Activated CD8-positive, alpha-beta T cell treated with anti-CD3 and anti-CD28 coated beads for 36 hours (primary cell): ENCODE measurements around the gene STAC2. TPM values are rescaled to one million over a fixed set of nuclear protein-coding genes. Genes with fewer than 3 reads are reported as not detected.

Experiments
- ATAC-seq: fragments of 200-7000 bp; cut with Tn5 transposase; one replicate; pipeline ENCODE4 v1.10.0; 2021; ENCODE audit warnings: mild to moderate bottlenecking, moderate library complexity
- CTCF ChIA-PET: fragments of 350-600 bp; sonication (Branson Sonifier 250); formaldehyde crosslinking; loops from one replicate; lab custom pipeline; 2021; ENCODE audit warnings: antibody characterized with exemption; lab: Charles Lee
- POLR2A ChIA-PET: fragments of 350-600 bp; sonication (Branson Sonifier 250); formaldehyde crosslinking; loops from one replicate; lab custom pipeline; 2021; ENCODE audit warnings: antibody characterized with exemption; lab: Charles Lee
- DNase-seq: peaks from one replicate; pipeline ENCODE4 v3.0.0-alpha.2; 2020
- H3K27ac Mint-ChIP-seq: one replicate; pipeline ENCODE4 v1.8.0; 2021; ENCODE audit warnings: mild to moderate bottlenecking, mixed read lengths
- H3K27me3 Mint-ChIP-seq: one replicate; pipeline ENCODE4 v1.8.0; 2021; ENCODE audit warnings: mixed read lengths
- H3K36me3 Mint-ChIP-seq: one replicate; pipeline ENCODE4 v1.8.0; 2021; ENCODE audit warnings: low read depth, mixed read lengths
- H3K4me1 Mint-ChIP-seq: one replicate; pipeline ENCODE4 v1.8.0; 2021; ENCODE audit warnings: low read depth, mixed read lengths
- H3K4me3 Mint-ChIP-seq: one replicate; pipeline ENCODE4 v1.8.0; 2021; ENCODE audit warnings: mild to moderate bottlenecking, moderate library complexity, mixed read lengths
- H3K9me3 Mint-ChIP-seq: one replicate; pipeline ENCODE4 v1.8.0; 2021; ENCODE audit warnings: mixed read lengths
- CTCF ChIP-seq: fragments of 200-600 bp; IDR thresholded peaks from one replicate; pipeline ENCODE4 v1.8.0; 2022; ENCODE audit warnings: antibody characterized with exemption, mild to moderate bottlenecking
- intact Hi-C: fragments of 100-400 bp; cut with micrococcal nuclease; formaldehyde crosslinking; loops from one replicate; pipeline ENCODE4 v1.10.0; 2022
- total RNA-seq, 2 experiments: library from RNA; stranded (reverse); gene quantifications; one replicate each; pipeline ENCODE4 v1.2.3, GENCODE V29; 2021

STAC2 gene
- total RNA-seq, 2 experiments from 2014 or later: 0.47 to 0.56 TPM

GRCh38 chr17:39167476-39167875 lies 58.3 kb downstream of the STAC2 start:
- intact Hi-C loops: no loop called here
- POLR2A ChIA-PET: interaction anchor here (1.8 to 4.0 kb wide), 2 partner anchors 15 to 32 kb away, joined by 9 to 32 read pairs; partner anchors contain the start of genes PLXDC1 and RPL19
- ATAC-seq: no peak
- peaks cover 12% of the 10 kb centered on the region for H3K27me3 Mint-ChIP-seq
- H3K27ac Mint-ChIP-seq: no peak overlapping the region
- peaks cover 14% of the 10 kb centered on the region for H3K4me1 Mint-ChIP-seq
- peaks cover 3% of the 10 kb centered on the region for H3K9me3 Mint-ChIP-seq
- no peaks in the 10 kb centered on the region for H3K36me3 Mint-ChIP-seq
- H3K4me3 Mint-ChIP-seq: no peak overlapping the region
- CTCF ChIA-PET: interaction anchor here (1.1 to 8.1 kb wide), 8 partner anchors 7 to 184 kb away, joined by 3 to 151 read pairs (median 14); partner anchors contain the start of gene PLXDC1
- TF ChIP-seq CTCF: no peak
- no peak for DNase-seq

- Mint-ChIP-seq H3K27ac (no peak overlapping the region), H3K36me3 (no peaks in the 10 kb centered on the region), H3K27me3 (peaks cover 12% of the 10 kb centered on the region), H3K4me3 (no peak overlapping the region), H3K4me1 (peaks cover 14% of the 10 kb centered on the region), H3K9me3 (peaks cover 3% of the 10 kb centered on the region)
- no peak for TF ChIP-seq CTCF
- ATAC-seq (no peak), DNase-seq (no peak)
- POLR2A ChIA-PET: interaction anchor here (0.5 to 4.0 kb wide), 4 partner anchors 8 to 312 kb away, joined by 3 to 32 read pairs (median 10); partner anchors contain the start of genes PLXDC1 and RPL19
- intact Hi-C loops: no loop called here
- CTCF ChIA-PET: interaction anchor here (0.6 to 8.1 kb wide), 10 partner anchors 8 to 183 kb away, joined by 3 to 151 read pairs (median 5); partner anchors contain the start of gene PLXDC1
Measured at GRCh38 chr17:39166437-39167335, 59.1 kb downstream of the STAC2 start.

- DNase-seq: no peak
- Mint-ChIP-seq H3K27me3 (peaks cover 12% of the 10 kb centered on the region), H3K36me3 (no peaks in the 10 kb centered on the region), H3K4me3 (peak within 1 kb of the TSS; percentile 79), H3K27ac (peak within 1 kb of the TSS; percentile 55), H3K9me3 (peaks cover 3% of the 10 kb centered on the region), H3K4me1 (peaks cover 14% of the 10 kb centered on the region)
- intact Hi-C loops: no loop called here
- TF ChIP-seq CTCF: no peak
- no peak for ATAC-seq
- ChIA-PET CTCF (interaction anchor here (0.7 to 8.1 kb wide), 14 partner anchors 9 to 199 kb away, joined by 3 to 151 read pairs (median 8); partner anchors contain the start of genes FBXO47 and PLXDC1), POLR2A (interaction anchor here (0.5 to 4.0 kb wide), 4 partner anchors 9 to 313 kb away, joined by 3 to 32 read pairs (median 10); partner anchors contain the start of genes PLXDC1 and RPL19)
Measured at GRCh38 chr17:39165841-39166349, 59.9 kb downstream of the STAC2 start, which contains the start of gene ARL5C. Gene ARL5C (minus strand): TSS chr17:39166161. CDS start chr17:39165760, 401 bp downstream.

- Mint-ChIP-seq H3K4me1 (peaks cover 14% of the 10 kb centered on the region), H3K4me3 (peak overlapping the region; percentile 79), H3K9me3 (peaks cover 3% of the 10 kb centered on the region), H3K27me3 (peaks cover 12% of the 10 kb centered on the region), H3K27ac (peak overlapping the region; percentile 55), H3K36me3 (no peaks in the 10 kb centered on the region)
- ChIA-PET CTCF (interaction anchor here (0.6 to 8.1 kb wide), 65 partner anchors 9 to 358 kb away, joined by 3 to 151 read pairs (median 5); partner anchors contain the start of genes FBXO47, PLXDC1, RPL19 and STAC2), POLR2A (interaction anchor here (0.7 to 4.0 kb wide), 10 partner anchors 8 to 317 kb away, joined by 3 to 32 read pairs (median 3); partner anchors contain the start of genes PLXDC1 and RPL19)
- TF ChIP-seq CTCF: no peak
- ATAC-seq (peak; percentile 18), DNase-seq (no peak)
- intact Hi-C loops: no loop called here
Measured at GRCh38 chr17:39165178-39165840, 60.4 kb downstream of the STAC2 start.
